Sigmoid colon (tissue), 7 donors: ENCODE data around the gene MINDY2. TPM values are rescaled to one million over a fixed set of nuclear protein-coding genes. Genes with fewer than 3 reads are reported as not detected.

Experiments used
- DNase-seq: peaks from one replicate; pipeline ENCODE4 v3.0.0-alpha.2; 2019
- H3K27ac ChIP-seq, 4 donors: fragments of 200-600 bp; sonication (generic); one replicate each; pipeline ENCODE4 v1.5.1; 2016 to 2019; ENCODE audit warnings: mild to moderate bottlenecking in 1 of 4
- H3K27me3 ChIP-seq, 3 donors: fragments of 200-600 bp; sonication (generic); one replicate each; pipeline ENCODE4 v1.5.1; 2019; ENCODE audit warnings: mild to moderate bottlenecking in 1 of 3
- H3K36me3 ChIP-seq, 4 donors: fragments of 200-600 bp; sonication (generic); one replicate each; pipeline ENCODE4 v1.5.1; 2016 to 2019
- H3K4me1 ChIP-seq, 4 donors: fragments of 200-600 bp; sonication (generic); one replicate each; pipeline ENCODE4 v1.5.1; 2017 to 2019
- H3K4me3 ChIP-seq, 4 donors: fragments of 200-600 bp; sonication (generic); one replicate each; pipeline ENCODE4 v1.5.1; 2017 to 2019; ENCODE audit warnings: mild to moderate bottlenecking in 2 of 4, moderate library complexity in 1 of 4
- H3K9me3 ChIP-seq, 4 donors: fragments of 200-600 bp in 3 of 4; sonication (generic) in 3 of 4; one replicate each; pipeline versions ENCODE4 v1.5.1 to v1.6.1; 2013 to 2019
- EP300 ChIP-seq, 4 donors: sonication (generic); formaldehyde crosslinking; IDR thresholded peaks; one replicate each; pipeline ENCODE4 v1.6.1; 2017; ENCODE audit warnings: antibody characterized with exemption in 4 of 4
- POLR2A ChIP-seq, 2 donors: fragments of 450-650 bp; IDR thresholded peaks; one replicate each; pipeline ENCODE4 v1.6.1; 2016; ENCODE audit warnings: antibody characterized with exemption in 2 of 2, mild to moderate bottlenecking in 2 of 2, moderate library complexity in 2 of 2
- POLR2AphosphoS5 ChIP-seq, 4 donors: sonication (generic); formaldehyde crosslinking; IDR thresholded peaks; one replicate each; pipeline ENCODE4 v1.6.1; 2017; ENCODE audit warnings: antibody characterized with exemption in 4 of 4
- WGBS, 2 donors: extraction: QIAGEN DNeasy Blood & Tissue Kit; methylation state at CpG; one replicate each; pipeline ENCODE4 v1.1.7; 2013; 5-methylcytosine and 5-hydroxymethylcytosine counted together
- intact Hi-C: fragments of 100-400 bp; cut with DNase I; formaldehyde crosslinking; loops from one replicate; pipeline ENCODE4 v1.15.1; 2023
- polyA plus RNA-seq, 3 donors: library from polyadenylated mRNA; stranded (reverse); fragments of 200-250 nt; gene quantifications; one replicate each; pipeline ENCODE4 v1.2.3, GENCODE V29; 2013
- total RNA-seq, 4 donors: library from RNA; depleted of rRNA; stranded (reverse); fragments of >200 nt; gene quantifications; one replicate each; pipeline ENCODE4 v1.1.0, GENCODE V29; 2016
- TF ChIP-seq, protein P1 (sequence below), 4 experiments: fragments of 450-650 bp in 3 of 4; fragments of 200-600 bp in 1 of 4; IDR thresholded peaks; one replicate each; pipeline ENCODE4 v1.5.1; 2016 to 2019; ENCODE audit warnings: antibody characterized with exemption in 4 of 4, mild to moderate bottlenecking in 3 of 4, moderate library complexity in 2 of 4
- donor health status: healthy with polysubstance abuse.
- donor health status: Bipolar disorder and iron deficiency.
- donor health status: healthy.

The MINDY2 gene
- total and polyA plus RNA-seq, 7 donors: 1.6 to 28.5 (median 18.0) TPM

DNA sequence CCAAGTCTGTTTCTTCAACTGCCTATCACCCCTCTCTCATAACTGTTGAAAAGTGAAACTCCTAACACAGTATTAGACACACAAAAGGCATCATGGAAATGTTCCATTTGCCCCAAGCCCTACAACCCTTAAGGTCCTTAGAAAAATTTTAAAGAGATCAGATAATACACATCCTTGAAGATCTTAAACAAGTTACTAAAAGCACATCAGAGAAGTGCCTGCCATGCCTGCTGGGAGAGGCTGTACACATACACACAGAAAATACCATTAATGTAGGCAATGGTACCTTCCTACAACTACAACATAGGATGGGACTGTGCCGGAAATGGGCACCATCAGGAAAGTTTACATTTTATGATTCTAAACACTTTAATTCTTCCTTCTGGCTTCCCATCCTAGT lies 24.9 kb upstream of the MINDY2 start:
- WGBS, 2 donors: 96 to 98% methylated on average over 1 of the region's 1 CpG
- Histone ChIP-seq H3K4me1 (peaks cover 0 to 45% (median 41%) of the 10 kb centered on the region in 4 donors), H3K36me3 (no peaks in the 10 kb centered on the region)

DNA sequence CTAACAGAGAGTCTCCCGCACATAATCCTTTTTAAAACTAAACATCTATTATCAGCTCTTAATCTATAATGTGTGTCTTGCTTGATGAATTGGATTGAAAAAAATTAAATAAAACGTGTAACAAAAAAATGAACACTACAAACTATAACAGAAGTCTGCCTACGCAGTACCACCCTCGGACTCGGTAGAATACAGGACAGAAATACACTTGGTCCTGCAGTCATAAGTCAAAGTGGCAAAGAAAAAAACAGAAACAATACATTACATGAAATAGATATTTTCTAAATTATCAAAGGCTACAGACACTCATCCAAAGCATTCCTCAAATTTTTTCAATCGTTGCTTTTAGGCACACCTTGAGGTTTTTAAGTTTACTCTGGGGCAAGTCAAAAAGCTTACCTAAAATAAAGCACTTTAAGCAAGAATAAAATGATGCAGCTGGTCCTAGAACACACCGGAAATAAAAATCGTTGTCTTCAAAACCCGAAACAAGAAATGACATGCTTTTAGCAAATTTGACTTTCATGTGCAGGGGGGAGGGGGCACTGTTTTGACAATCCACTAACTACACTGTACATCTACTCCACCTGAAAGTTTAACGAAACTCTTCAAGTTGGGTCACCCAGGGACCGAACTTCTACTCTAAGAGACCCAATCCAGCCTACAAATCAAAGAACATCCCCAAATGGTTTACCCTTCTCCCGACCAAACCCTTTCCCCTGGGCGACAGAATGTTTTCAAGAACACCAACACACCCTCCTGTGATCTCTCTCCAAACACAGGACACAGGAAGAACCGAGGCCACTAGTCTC lies 22.9 kb upstream of the MINDY2 start:
- H3K9me3 ChIP-seq: no peaks in the 10 kb centered on the region
- H3K4me3 ChIP-seq: peak overlapping the region; percentile 93 to 99 (median 96)
- H3K36me3 ChIP-seq: no peaks in the 10 kb centered on the region
- TF ChIP-seq POLR2A (IDR thresholded peaks at IDR 0.05): no peak
- no peak for TF ChIP-seq POLR2AphosphoS5 (IDR thresholded peaks at IDR 0.05)
- no peak for TF ChIP-seq EP300 (IDR thresholded peaks at IDR 0.05)
- TF ChIP-seq, protein P1, sequence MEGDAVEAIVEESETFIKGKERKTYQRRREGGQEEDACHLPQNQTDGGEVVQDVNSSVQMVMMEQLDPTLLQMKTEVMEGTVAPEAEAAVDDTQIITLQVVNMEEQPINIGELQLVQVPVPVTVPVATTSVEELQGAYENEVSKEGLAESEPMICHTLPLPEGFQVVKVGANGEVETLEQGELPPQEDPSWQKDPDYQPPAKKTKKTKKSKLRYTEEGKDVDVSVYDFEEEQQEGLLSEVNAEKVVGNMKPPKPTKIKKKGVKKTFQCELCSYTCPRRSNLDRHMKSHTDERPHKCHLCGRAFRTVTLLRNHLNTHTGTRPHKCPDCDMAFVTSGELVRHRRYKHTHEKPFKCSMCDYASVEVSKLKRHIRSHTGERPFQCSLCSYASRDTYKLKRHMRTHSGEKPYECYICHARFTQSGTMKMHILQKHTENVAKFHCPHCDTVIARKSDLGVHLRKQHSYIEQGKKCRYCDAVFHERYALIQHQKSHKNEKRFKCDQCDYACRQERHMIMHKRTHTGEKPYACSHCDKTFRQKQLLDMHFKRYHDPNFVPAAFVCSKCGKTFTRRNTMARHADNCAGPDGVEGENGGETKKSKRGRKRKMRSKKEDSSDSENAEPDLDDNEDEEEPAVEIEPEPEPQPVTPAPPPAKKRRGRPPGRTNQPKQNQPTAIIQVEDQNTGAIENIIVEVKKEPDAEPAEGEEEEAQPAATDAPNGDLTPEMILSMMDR (IDR thresholded peaks at IDR 0.05): no peak
- peaks cover 0 to 27% (median 27%) of the 10 kb centered on the region in 4 donors for H3K4me1 ChIP-seq
- intact Hi-C loops: loop anchor here (5.0 kb wide), 2 partner anchors 184 to 416 kb away; partner anchors contain the start of gene SLTM
- H3K27me3 ChIP-seq: no peaks in the 10 kb centered on the region
- H3K27ac ChIP-seq: peak overlapping the region; percentile 98 to 99 (median 98)
- 2 to 3% methylated on average over 14 of the region's 14 CpGs for WGBS, 2 donors
- DNase-seq: no peak

More for the DNA sequence above, 24.9 kb upstream of the MINDY2 start:
- Histone ChIP-seq H3K4me3 (no peak overlapping the region), H3K27ac (no peak overlapping the region), H3K27me3 (no peaks in the 10 kb centered on the region), H3K9me3 (no peaks in the 10 kb centered on the region)
- intact Hi-C loops: loop anchor here (5.0 kb wide), 2 partner anchors 186 to 414 kb away; partner anchors contain the start of gene SLTM
- DNase-seq: no peak
- TF ChIP-seq POLR2AphosphoS5 (IDR thresholded peaks at IDR 0.05) (no peak), EP300 (IDR thresholded peaks at IDR 0.05) (no peak)

DNA sequence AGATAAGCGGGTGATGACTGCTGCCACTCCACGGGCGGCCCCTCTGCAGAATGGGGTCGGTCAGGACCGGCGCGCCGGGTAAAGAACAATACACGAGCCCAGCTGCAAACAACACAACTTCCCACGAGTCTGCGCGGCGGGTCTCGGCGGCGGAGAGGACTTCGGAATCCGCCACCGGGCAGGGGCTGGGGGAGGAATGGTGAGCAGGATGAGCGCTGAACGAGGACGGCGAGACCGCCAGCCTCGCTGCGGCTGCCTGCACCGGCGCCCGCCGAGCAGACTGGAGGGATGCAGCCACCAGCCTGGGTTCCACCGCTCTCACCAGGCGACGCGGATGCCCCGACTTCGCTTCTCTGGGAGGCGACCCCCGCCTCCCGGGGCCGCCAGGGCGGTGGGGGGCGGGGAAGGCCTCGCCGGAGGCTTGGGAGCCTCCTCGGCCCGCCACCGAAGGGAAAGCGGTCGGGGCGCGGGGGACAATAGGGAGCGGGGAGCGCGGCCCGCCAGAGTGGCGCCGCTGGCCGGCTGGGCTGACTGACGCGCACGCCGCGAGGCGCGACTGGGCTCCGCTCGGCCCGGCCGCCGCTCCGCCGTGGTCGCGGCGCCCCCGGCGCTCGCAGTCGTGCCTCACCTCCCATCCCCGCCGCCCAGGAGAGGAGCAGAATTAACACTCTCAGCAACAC lies 22.1 kb upstream of the MINDY2 start:
- Histone ChIP-seq H3K27ac (peak overlapping the region; percentile 98 to 99 (median 98)), H3K36me3 (no peaks in the 10 kb centered on the region), H3K27me3 (no peaks in the 10 kb centered on the region), H3K4me3 (peak overlapping the region; percentile 93 to 99 (median 96)), H3K4me1 (peaks cover 0 to 27% (median 26%) of the 10 kb centered on the region in 4 donors), H3K9me3 (no peaks in the 10 kb centered on the region)
- peak; percentile 75 for DNase-seq
- intact Hi-C loops: loop anchor here (1.0 to 5.0 kb wide), 3 partner anchors 21 to 417 kb away; partner anchors contain the start of gene SLTM
- TF ChIP-seq, protein P1 (IDR thresholded peaks at IDR 0.05): no peak
- TF ChIP-seq POLR2AphosphoS5 (IDR thresholded peaks at IDR 0.05) (peak in 2 of 4 donors; percentile 18 to 39), POLR2A (IDR thresholded peaks at IDR 0.05) (no peak), EP300 (IDR thresholded peaks at IDR 0.05) (no peak)
- 0 to 1% methylated on average over 81 of the region's 81 CpGs for WGBS, 2 donors

DNA sequence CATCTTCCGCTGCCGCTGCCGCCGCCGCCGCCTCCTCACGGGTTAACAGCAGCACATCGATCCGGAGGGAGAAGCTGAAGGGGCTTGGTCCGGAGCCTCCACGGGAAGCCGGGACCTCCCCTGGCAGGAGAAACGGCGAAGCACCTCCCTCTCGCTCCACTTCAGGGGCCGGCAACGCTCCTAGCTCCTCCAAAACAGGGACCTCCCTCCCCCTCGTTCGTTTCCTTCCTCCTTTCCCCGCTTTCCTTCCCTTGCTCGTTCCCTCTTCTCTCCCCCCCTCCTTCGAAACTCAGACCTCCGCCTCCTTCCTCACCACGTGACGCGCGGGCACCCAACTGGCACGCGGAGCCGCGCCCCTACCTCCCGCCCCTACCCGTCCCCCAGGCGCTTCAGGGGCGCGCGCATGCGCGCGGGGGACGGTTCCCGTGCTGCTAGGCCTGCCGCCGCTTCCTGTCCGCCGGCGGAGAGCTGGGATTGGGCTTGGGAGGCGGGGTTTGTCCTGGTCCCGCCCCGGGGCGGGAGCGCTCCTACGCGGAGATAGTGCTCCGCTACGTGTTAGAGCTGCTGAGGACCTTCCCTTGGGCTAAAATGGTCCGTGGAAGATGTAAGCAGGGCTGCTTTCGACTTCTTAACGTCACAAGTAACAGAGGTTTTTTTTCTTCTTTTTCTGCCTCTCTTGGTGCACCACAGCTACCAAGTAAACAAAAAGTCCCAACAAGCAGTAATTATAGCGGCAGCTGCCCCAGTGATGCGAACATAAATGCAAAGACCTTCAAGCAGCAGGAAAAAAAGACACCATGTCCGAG lies 21.4 kb upstream of the MINDY2 start, which contains the start of gene ADAM10:
Gene ADAM10 (minus strand): TSS at position 176 of the 806 bp plus-strand sequence. CDS start 173 bp downstream, at position 3.
- peak within 1 kb of the TSS; percentile 98 to 99 (median 98) for H3K27ac ChIP-seq
- H3K4me1 ChIP-seq: peaks cover 0 to 27% (median 26%) of the 10 kb centered on the region in 4 donors
- H3K36me3 ChIP-seq: no peaks in the 10 kb centered on the region
- H3K4me3 ChIP-seq: peak within 1 kb of the TSS; percentile 93 to 99 (median 96)
- intact Hi-C loops: loop anchor here (1.0 to 10.0 kb wide), 4 partner anchors 21 to 525 kb away; partner anchors contain the start of gene SLTM
- no peaks in the 10 kb centered on the region for H3K9me3 ChIP-seq
- TF ChIP-seq POLR2A (IDR thresholded peaks at IDR 0.05) (peak; percentile 85), EP300 (IDR thresholded peaks at IDR 0.05) (peak in 2 of 4 donors; percentile 9 to 15), POLR2AphosphoS5 (IDR thresholded peaks at IDR 0.05) (peak; percentile 83 to 95 (median 92))
- TF ChIP-seq, protein P1 (IDR thresholded peaks at IDR 0.05): no peak
- WGBS, 2 donors: 1% methylated on average over 62 of the region's 62 CpGs
- DNase-seq: peak; percentile 100
- no peaks in the 10 kb centered on the region for H3K27me3 ChIP-seq
